Measurements from ENCODE around the gene ZNF678. TPM values are rescaled to one million over a fixed set of nuclear protein-coding genes. Genes with fewer than 3 reads are reported as not detected.

Gene ZNF678
- total and polyA plus RNA-seq, 11 donors, result 0.99 to 6.0 (median 3.1) TPM

DNA sequence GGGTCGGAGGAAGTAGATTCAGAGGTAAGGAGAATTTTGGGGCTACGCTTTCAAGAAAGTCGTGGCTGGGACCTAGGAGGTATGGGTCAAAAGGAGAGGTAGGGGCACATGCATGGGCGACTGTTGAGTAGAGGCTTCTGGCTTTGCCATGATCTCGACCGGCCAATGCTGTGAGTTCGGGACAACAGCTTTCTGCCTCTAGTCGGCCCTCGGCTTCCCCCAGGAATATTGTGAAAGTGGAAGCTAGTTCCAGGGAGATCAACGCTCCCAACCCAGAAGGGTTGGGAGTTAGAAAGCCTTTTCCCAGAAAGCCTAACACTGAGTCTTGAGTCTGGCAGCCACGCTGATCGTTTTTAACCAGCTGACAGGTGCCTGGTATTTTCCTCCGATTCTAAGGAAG, 69.0 kb downstream of the ZNF678 start:
- WGBS, 4 donors, result 94 to 96% (median 95%) methylated on average over 13 of the region's 13 CpGs
- Histone ChIP-seq H3K27me3 (no peaks in the 10 kb centered on the region), H3K4me3 (no peak overlapping the region), H3K9me3 (peaks cover 0 to 97% (median 50%) of the 10 kb centered on the region in 12 donors), H3K4me1 (no peaks in the 10 kb centered on the region), H3K27ac (no peak overlapping the region), H3K36me3 (peaks cover 0 to 17% (median 0%) of the 10 kb centered on the region in 9 donors)
- intact Hi-C loops (cut with DNase I), result no loop called here
- DNase-seq (no peak), ATAC-seq (no peak)
- no peak for TF ChIP-seq POLR2A (IDR thresholded peaks at IDR 0.05)
- TF ChIP-seq, protein P1, sequence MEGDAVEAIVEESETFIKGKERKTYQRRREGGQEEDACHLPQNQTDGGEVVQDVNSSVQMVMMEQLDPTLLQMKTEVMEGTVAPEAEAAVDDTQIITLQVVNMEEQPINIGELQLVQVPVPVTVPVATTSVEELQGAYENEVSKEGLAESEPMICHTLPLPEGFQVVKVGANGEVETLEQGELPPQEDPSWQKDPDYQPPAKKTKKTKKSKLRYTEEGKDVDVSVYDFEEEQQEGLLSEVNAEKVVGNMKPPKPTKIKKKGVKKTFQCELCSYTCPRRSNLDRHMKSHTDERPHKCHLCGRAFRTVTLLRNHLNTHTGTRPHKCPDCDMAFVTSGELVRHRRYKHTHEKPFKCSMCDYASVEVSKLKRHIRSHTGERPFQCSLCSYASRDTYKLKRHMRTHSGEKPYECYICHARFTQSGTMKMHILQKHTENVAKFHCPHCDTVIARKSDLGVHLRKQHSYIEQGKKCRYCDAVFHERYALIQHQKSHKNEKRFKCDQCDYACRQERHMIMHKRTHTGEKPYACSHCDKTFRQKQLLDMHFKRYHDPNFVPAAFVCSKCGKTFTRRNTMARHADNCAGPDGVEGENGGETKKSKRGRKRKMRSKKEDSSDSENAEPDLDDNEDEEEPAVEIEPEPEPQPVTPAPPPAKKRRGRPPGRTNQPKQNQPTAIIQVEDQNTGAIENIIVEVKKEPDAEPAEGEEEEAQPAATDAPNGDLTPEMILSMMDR (IDR thresholded peaks at IDR 0.05), result no peak

DNA sequence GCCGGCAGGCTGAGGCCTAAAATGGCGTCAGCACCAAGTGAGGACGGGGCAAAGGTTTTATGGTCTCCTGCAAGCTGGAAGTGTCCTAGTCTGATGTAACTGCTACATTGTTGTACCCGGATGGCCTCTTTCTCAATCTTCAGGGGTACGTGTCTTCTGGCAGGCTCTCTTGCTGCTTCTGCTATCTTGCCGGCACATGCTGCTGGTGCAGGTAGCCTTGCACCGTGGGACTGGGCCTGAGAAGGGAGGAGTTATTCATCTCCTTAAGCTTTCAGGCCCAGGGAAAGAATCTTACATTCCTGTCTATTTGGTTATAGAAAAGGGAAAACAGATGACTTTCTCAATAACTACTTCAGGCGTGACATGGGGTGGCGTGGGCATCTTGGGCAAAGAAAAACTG, 72.2 kb downstream of the ZNF678 start:
- Histone ChIP-seq H3K4me1 (no peaks in the 10 kb centered on the region), H3K27me3 (no peaks in the 10 kb centered on the region), H3K27ac (no peak overlapping the region), H3K36me3 (peaks cover 0 to 19% (median 0%) of the 10 kb centered on the region in 9 donors), H3K9me3 (peaks cover 0 to 97% (median 71%) of the 10 kb centered on the region in 12 donors), H3K4me3 (no peak overlapping the region)
- intact Hi-C loops (cut with DNase I), result no loop called here
- 97 to 99% (median 98%) methylated on average over 9 of the region's 9 CpGs for WGBS, 4 donors
- TF ChIP-seq POLR2A (IDR thresholded peaks at IDR 0.05), result no peak
- TF ChIP-seq, protein P1 (IDR thresholded peaks at IDR 0.05), result no peak
- DNase-seq (no peak), ATAC-seq (no peak)

DNA sequence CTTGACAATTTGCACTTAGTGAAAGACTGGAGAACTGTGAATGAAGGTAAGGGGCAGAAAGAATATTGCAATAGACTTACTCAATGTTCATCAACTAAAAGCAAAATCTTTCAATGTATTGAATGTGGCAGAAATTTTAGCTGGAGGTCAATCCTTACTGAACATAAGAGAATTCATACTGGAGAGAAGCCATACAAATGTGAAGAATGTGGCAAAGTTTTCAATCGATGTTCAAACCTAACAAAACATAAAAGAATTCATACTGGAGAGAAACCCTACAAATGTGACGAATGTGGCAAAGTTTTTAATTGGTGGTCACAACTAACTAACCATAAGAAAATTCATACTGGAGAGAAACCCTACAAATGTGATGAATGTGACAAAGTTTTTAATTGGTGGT, 91.1 kb downstream of the ZNF678 start:
- Histone ChIP-seq H3K9me3 (peaks cover 11 to 100% (median 100%) of the 10 kb centered on the region in 12 donors), H3K4me3 (no peak overlapping the region), H3K27ac (no peak overlapping the region), H3K4me1 (no peaks in the 10 kb centered on the region), H3K36me3 (peaks cover 6 to 99% (median 12%) of the 10 kb centered on the region in 9 donors), H3K27me3 (no peaks in the 10 kb centered on the region)
- 94 to 98% (median 96%) methylated on average over 2 of the region's 2 CpGs for WGBS, 4 donors
- TF ChIP-seq POLR2A (IDR thresholded peaks at IDR 0.05), result no peak
- TF ChIP-seq, protein P1 (IDR thresholded peaks at IDR 0.05), result no peak
- ATAC-seq (no peak), DNase-seq (no peak)
- intact Hi-C loops (cut with DNase I), result no loop called here

DNA sequence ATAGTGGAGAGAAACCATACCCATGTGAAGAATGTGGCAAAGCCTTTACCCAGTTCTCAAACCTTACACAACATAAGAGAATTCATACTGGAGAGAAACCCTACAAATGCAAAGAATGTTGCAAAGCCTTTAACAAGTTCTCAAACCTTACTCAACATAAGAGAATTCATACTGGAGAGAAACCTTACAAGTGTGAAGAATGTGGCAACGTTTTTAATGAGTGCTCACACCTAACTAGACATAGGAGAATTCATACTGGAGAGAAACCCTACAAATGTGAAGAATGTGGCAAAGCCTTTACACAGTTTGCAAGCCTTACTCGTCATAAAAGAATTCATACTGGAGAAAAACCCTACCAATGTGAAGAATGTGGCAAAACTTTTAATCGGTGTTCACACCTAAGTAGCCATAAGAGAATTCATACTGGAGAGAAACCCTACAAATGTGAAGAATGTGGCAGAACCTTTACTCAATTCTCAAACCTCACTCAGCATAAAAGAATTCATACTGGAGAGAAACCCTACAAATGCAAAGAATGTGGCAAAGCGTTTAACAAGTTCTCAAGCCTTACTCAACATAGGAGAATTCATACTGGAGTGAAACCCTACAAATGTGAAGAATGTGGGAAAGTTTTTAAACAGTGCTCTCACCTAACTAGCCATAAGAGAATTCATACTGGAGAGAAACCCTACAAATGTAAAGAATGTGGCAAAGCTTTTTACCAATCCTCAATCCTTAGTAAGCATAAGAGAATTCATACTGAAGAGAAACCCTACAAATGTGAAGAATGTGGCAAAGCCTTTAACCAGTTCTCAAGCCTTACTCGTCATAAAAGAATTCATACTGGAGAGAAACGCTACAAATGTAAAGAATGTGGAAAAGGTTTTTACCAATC, 91.7 kb downstream of the ZNF678 start:
- H3K4me1 ChIP-seq, result no peaks in the 10 kb centered on the region
- TF ChIP-seq, protein P1 (IDR thresholded peaks at IDR 0.05), result no peak
- no peak for TF ChIP-seq POLR2A (IDR thresholded peaks at IDR 0.05)
- DNase-seq (no peak), ATAC-seq (no peak)
- H3K27me3 ChIP-seq, result no peaks in the 10 kb centered on the region
- WGBS, 4 donors, result 94 to 98% (median 97%) methylated on average over 6 of the region's 6 CpGs
- H3K27ac ChIP-seq, result no peak overlapping the region
- no peak overlapping the region for H3K4me3 ChIP-seq
- peaks cover 11 to 100% (median 100%) of the 10 kb centered on the region in 12 donors for H3K9me3 ChIP-seq
- H3K36me3 ChIP-seq, result peaks cover 6 to 99% (median 12%) of the 10 kb centered on the region in 9 donors
- intact Hi-C loops (cut with DNase I), result no loop called here

All from heart left ventricle (tissue), 16 donors.